Measurements from ENCODE around the gene DMD.

- no peak for TF ChIP-seq CTCF (IDR thresholded peaks at IDR 0.05)
- TF ChIP-seq KDM5A (IDR thresholded peaks at IDR 0.05), result no peak
- TF ChIP-seq CHD2 (IDR thresholded peaks at IDR 0.05; ENCODE audit: low read length, partially characterized antibody), result no peak
- no peak for TF ChIP-seq REST (IDR thresholded peaks at IDR 0.05)
- TF ChIP-seq EP300 (IDR thresholded peaks at IDR 0.05), result no peak
- TF ChIP-seq POLR2A (IDR thresholded peaks at IDR 0.05; ENCODE audit: low read length), result no peak
- TF ChIP-seq E2F6 (IDR thresholded peaks at IDR 0.05; ENCODE audit: borderline replicate concordance, low read depth), result no peak
- no peak for TF ChIP-seq ZNF302 (CRISPR knock-in tag; IDR thresholded peaks at IDR 0.05)
Observed at GRCh38 chrX:33062041-33062440, 149.3 kb downstream of the DMD start.

Measured in A549 (cell line).